WERI-Rb-1 (cell line): ENCODE results near the gene CGB2.

ENCODE experiments used
- DNase-seq: peaks from one replicate; pipeline ENCODE4 v3.0.0-alpha.2; 2020
- H3K27ac ChIP-seq: fragments of 250-450 bp; sonication (Bioruptor Pico); 2 replicates; pipeline ENCODE4 v1.5.1; 2020; ENCODE audit warnings: mild to moderate bottlenecking, moderate library complexity
- H3K27me3 ChIP-seq: fragments of 250-450 bp; sonication (Bioruptor Pico); 2 replicates; pipeline ENCODE4 v1.5.1; 2021; ENCODE audit warnings: mild to moderate bottlenecking, low read depth, moderate library complexity; ENCODE audit not compliant: insufficient read depth, severe bottlenecking
- H3K36me3 ChIP-seq: fragments of 250-450 bp; sonication (Bioruptor Pico); 2 replicates; pipeline ENCODE4 v1.5.1; 2020; ENCODE audit warnings: mild to moderate bottlenecking, moderate library complexity
- H3K4me3 ChIP-seq: 2 replicates; pipeline ENCODE4 v1.5.1; 2011; ENCODE audit warnings: low read depth, mild to moderate bottlenecking, control low read depth, low read length
- H3K9me3 ChIP-seq: fragments of 250-450 bp; sonication (Bioruptor Pico); 2 replicates; pipeline ENCODE4 v1.5.1; 2021; ENCODE audit warnings: mild to moderate bottlenecking, moderate library complexity; ENCODE audit not compliant: severe bottlenecking
- CTCF ChIP-seq: IDR thresholded peaks from 2 replicates; pipeline ENCODE4 v1.5.1; 2011; ENCODE audit warnings: low read depth, mild to moderate bottlenecking, control low read depth, inconsistent platforms, low read length

The CGB2 gene

GRCh38 chr19:49061445-49061844 is 29.8 kb downstream of the CGB2 start:
- no peak for TF ChIP-seq CTCF
- Histone ChIP-seq H3K27ac (no peak overlapping the region), H3K4me3 (no peak overlapping the region), H3K36me3 (no peaks in the 10 kb centered on the region), H3K27me3 (no peaks in the 10 kb centered on the region), H3K9me3 (no peaks in the 10 kb centered on the region)
- no peak for DNase-seq

GRCh38 chr19:49064029-49064629 is 32.4 kb downstream of the CGB2 start:
- Histone ChIP-seq H3K9me3 (no peaks in the 10 kb centered on the region), H3K27me3 (no peaks in the 10 kb centered on the region), H3K36me3 (no peaks in the 10 kb centered on the region), H3K4me3 (peak overlapping the region; percentile 43; the same call in 1 of the 2 replicates), H3K27ac (no peak overlapping the region)
- no peak for DNase-seq
- no peak for TF ChIP-seq CTCF

- TF ChIP-seq CTCF: no peak
- H3K27ac ChIP-seq: no peak within 1 kb of the TSS
- H3K9me3 ChIP-seq: no peaks in the 10 kb centered on the region
- no peaks in the 10 kb centered on the region for H3K36me3 ChIP-seq
- H3K27me3 ChIP-seq: no peaks in the 10 kb centered on the region
- H3K4me3 ChIP-seq: peak within 1 kb of the TSS; percentile 43
- DNase-seq: peak; percentile 81
These were observed 33.3 kb downstream of the CGB2 start, which contains the start of gene NTF4 for GRCh38 chr19:49064768-49065611. TSS of gene NTF4 (minus strand) at chr19:49064818. CDS start at chr19:49061997, 2,821 bp downstream.

GRCh38 chr19:49065905-49066512 is 34.3 kb downstream of the CGB2 start:
- H3K36me3 ChIP-seq: no peaks in the 10 kb centered on the region
- H3K27ac ChIP-seq: no peak overlapping the region; the same call in 1 of the 2 replicates
- TF ChIP-seq CTCF: no peak
- DNase-seq: no peak
- no peaks in the 10 kb centered on the region for H3K27me3 ChIP-seq
- no peaks in the 10 kb centered on the region for H3K9me3 ChIP-seq
- H3K4me3 ChIP-seq: no peak overlapping the region

GRCh38 chr19:49067554-49067953 is 35.9 kb downstream of the CGB2 start:
- Histone ChIP-seq H3K9me3 (no peaks in the 10 kb centered on the region), H3K4me3 (no peak overlapping the region), H3K36me3 (no peaks in the 10 kb centered on the region), H3K27me3 (peaks cover 9% of the 10 kb centered on the region), H3K27ac (no peak overlapping the region)
- TF ChIP-seq CTCF: no peak
- no peak for DNase-seq
